OCI-LY7 (cell line): ENCODE measurements around the gene SLC4A11.

Experiments used
- EZH2phosphoT487 ChIP-seq: fragments of 200-600 bp; sonication (generic); IDR thresholded peaks from 2 replicates; pipeline ENCODE4 v1.6.1; 2018; ENCODE audit warnings: low read depth, borderline replicate concordance, mild to moderate bottlenecking, mixed run types, antibody characterized with exemption, low read length, moderate library complexity, mixed read lengths
- TF ChIP-seq, protein P1 (sequence below): fragments of 200-600 bp; sonication (generic); conservative IDR thresholded peaks from 2 replicates; pipeline ENCODE4 v1.5.1; 2014; ENCODE audit warnings: mild to moderate bottlenecking, antibody characterized with exemption, low read length, moderate library complexity, mixed read lengths

DNA sequence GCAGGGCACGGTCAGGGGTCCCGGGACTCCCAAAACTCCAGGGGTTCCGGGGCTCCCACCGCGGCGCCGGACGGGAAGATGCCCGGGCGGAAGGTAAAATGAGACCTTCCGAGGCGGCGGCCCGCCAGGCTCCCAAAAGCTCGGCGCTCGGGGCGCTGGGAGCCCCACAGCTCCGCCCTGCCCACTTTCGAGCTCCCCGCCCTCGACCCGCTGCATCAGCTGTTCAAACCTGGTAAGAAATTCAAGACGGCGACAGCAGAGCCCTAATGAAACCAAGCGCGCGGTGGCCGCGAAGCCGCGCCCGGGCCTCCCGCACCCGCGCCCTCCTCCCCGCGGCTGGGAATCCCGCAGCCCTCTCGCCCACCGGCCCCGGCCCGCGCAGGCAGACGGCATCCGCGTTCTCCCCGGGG lies 369 bp downstream of the SLC4A11 start:
- TF ChIP-seq, protein P1, sequence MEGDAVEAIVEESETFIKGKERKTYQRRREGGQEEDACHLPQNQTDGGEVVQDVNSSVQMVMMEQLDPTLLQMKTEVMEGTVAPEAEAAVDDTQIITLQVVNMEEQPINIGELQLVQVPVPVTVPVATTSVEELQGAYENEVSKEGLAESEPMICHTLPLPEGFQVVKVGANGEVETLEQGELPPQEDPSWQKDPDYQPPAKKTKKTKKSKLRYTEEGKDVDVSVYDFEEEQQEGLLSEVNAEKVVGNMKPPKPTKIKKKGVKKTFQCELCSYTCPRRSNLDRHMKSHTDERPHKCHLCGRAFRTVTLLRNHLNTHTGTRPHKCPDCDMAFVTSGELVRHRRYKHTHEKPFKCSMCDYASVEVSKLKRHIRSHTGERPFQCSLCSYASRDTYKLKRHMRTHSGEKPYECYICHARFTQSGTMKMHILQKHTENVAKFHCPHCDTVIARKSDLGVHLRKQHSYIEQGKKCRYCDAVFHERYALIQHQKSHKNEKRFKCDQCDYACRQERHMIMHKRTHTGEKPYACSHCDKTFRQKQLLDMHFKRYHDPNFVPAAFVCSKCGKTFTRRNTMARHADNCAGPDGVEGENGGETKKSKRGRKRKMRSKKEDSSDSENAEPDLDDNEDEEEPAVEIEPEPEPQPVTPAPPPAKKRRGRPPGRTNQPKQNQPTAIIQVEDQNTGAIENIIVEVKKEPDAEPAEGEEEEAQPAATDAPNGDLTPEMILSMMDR = no peak
- no peak for TF ChIP-seq EZH2phosphoT487
